Measurements from ENCODE around the gene FAM107B. TPM values are rescaled to one million over a fixed set of nuclear protein-coding genes. Genes with fewer than 3 reads are reported as not detected.

FAM107B gene
- total and polyA plus RNA-seq, 7 donors: 12.8 to 111 (median 15.0) TPM

GRCh38 chr10:14566498-14566897, 208.2 kb downstream of the FAM107B start:
- DNase-seq: no peak
- H3K27me3 ChIP-seq: no peaks in the 10 kb centered on the region
- H3K36me3 ChIP-seq: peaks cover 0 to 7% (median 0%) of the 10 kb centered on the region in 4 donors
- no peak overlapping the region for H3K27ac ChIP-seq
- no peaks in the 10 kb centered on the region for H3K4me1 ChIP-seq
- WGBS, 2 donors: 86 to 92% methylated on average over 10 of the region's 10 CpGs
- no peak overlapping the region for H3K4me3 ChIP-seq
- no peak for TF ChIP-seq POLR2A (IDR thresholded peaks at IDR 0.05)
- TF ChIP-seq, protein P1, sequence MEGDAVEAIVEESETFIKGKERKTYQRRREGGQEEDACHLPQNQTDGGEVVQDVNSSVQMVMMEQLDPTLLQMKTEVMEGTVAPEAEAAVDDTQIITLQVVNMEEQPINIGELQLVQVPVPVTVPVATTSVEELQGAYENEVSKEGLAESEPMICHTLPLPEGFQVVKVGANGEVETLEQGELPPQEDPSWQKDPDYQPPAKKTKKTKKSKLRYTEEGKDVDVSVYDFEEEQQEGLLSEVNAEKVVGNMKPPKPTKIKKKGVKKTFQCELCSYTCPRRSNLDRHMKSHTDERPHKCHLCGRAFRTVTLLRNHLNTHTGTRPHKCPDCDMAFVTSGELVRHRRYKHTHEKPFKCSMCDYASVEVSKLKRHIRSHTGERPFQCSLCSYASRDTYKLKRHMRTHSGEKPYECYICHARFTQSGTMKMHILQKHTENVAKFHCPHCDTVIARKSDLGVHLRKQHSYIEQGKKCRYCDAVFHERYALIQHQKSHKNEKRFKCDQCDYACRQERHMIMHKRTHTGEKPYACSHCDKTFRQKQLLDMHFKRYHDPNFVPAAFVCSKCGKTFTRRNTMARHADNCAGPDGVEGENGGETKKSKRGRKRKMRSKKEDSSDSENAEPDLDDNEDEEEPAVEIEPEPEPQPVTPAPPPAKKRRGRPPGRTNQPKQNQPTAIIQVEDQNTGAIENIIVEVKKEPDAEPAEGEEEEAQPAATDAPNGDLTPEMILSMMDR (IDR thresholded peaks at IDR 0.05): no peak
- TF ChIP-seq EP300 (IDR thresholded peaks at IDR 0.05): no peak
- no peak for TF ChIP-seq POLR2AphosphoS5 (IDR thresholded peaks at IDR 0.05)
- intact Hi-C loops (cut with DNase I): no loop called here
- H3K9me3 ChIP-seq: no peaks in the 10 kb centered on the region

- no peaks in the 10 kb centered on the region for H3K9me3 ChIP-seq
- intact Hi-C loops (cut with DNase I): no loop called here
- WGBS, 2 donors: 73 to 87% methylated on average over 5 of the region's 5 CpGs
Observed at GRCh38 chr10:14565199-14565598, 209.5 kb downstream of the FAM107B start.

DNA sequence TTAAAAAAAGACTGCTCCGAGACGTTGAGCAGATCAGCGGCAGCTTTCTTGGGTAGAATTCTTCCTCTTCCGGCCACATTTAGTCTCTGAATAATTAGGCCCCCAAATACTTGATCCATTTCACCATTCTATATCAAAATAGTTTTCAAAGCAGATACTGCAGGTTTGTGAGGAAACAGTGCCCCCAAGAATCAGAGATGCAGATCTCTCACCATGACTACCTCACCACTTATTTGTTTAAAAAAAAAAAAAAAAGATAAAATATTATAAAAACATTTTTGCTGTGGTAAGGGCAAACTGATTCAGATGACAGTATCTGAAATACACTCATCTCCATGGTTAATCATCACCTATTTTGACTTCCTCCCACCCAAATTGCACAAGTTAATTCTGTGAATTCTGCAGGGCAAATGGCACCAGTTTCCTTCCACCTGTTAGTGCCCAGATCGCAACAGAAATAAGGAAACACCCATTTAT, 210.4 kb downstream of the FAM107B start:
- intact Hi-C loops (cut with DNase I): no loop called here
- 34 to 71% methylated on average over 5 of the region's 5 CpGs for WGBS, 2 donors
- Histone ChIP-seq H3K27me3 (no peaks in the 10 kb centered on the region), H3K36me3 (peaks cover 0 to 7% (median 0%) of the 10 kb centered on the region in 4 donors), H3K4me1 (no peaks in the 10 kb centered on the region), H3K9me3 (no peaks in the 10 kb centered on the region), H3K4me3 (no peak overlapping the region), H3K27ac (no peak overlapping the region)
- DNase-seq: no peak
- TF ChIP-seq, protein P1 (IDR thresholded peaks at IDR 0.05): no peak
- no peak for TF ChIP-seq POLR2AphosphoS5 (IDR thresholded peaks at IDR 0.05)
- TF ChIP-seq EP300 (IDR thresholded peaks at IDR 0.05): no peak
- TF ChIP-seq POLR2A (IDR thresholded peaks at IDR 0.05): no peak

More at GRCh38 chr10:14565199-14565598, 209.5 kb downstream of the FAM107B start:
- H3K36me3 ChIP-seq: peaks cover 0 to 7% (median 0%) of the 10 kb centered on the region in 4 donors
- H3K27ac ChIP-seq: no peak overlapping the region
- TF ChIP-seq POLR2AphosphoS5 (IDR thresholded peaks at IDR 0.05) (no peak), EP300 (IDR thresholded peaks at IDR 0.05) (no peak), POLR2A (IDR thresholded peaks at IDR 0.05) (no peak)
- TF ChIP-seq, protein P1 (IDR thresholded peaks at IDR 0.05): no peak
- H3K4me1 ChIP-seq: no peaks in the 10 kb centered on the region
- DNase-seq: no peak
- H3K27me3 ChIP-seq: no peaks in the 10 kb centered on the region
- H3K4me3 ChIP-seq: no peak overlapping the region

GRCh38 chr10:14563359-14563940, 211.2 kb downstream of the FAM107B start:
- TF ChIP-seq, protein P1 (IDR thresholded peaks at IDR 0.05): no peak
- no peak for TF ChIP-seq EP300 (IDR thresholded peaks at IDR 0.05)
- no peaks in the 10 kb centered on the region for H3K9me3 ChIP-seq
- 78 to 90% methylated on average over 4 of the region's 4 CpGs for WGBS, 2 donors
- H3K4me1 ChIP-seq: no peaks in the 10 kb centered on the region
- intact Hi-C loops (cut with DNase I): no loop called here
- peaks cover 0 to 7% (median 0%) of the 10 kb centered on the region in 4 donors for H3K36me3 ChIP-seq
- no peak overlapping the region for H3K27ac ChIP-seq
- H3K27me3 ChIP-seq: no peaks in the 10 kb centered on the region
- DNase-seq: no peak
- H3K4me3 ChIP-seq: no peak overlapping the region

DNA sequence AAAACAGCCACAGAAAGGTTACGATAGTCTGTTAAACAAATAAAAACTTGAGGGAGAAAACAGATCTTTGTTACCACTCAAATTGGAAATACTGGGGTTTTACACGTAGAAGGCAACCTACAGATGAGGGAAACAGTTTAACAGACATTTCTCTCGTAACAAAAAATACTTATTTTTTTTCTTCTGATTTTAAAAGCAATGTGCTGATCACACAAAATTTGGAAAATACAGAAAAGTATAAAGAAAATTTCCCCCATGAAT, 211.7 kb downstream of the FAM107B start:
- intact Hi-C loops (cut with DNase I): no loop called here
- Histone ChIP-seq H3K9me3 (no peaks in the 10 kb centered on the region), H3K4me3 (no peak overlapping the region), H3K27ac (no peak overlapping the region), H3K4me1 (no peaks in the 10 kb centered on the region), H3K36me3 (peaks cover 0 to 4% (median 0%) of the 10 kb centered on the region in 4 donors), H3K27me3 (no peaks in the 10 kb centered on the region)
- WGBS, 2 donors: 76 to 91% methylated on average over 3 of the region's 3 CpGs
- TF ChIP-seq POLR2AphosphoS5 (IDR thresholded peaks at IDR 0.05) (no peak), EP300 (IDR thresholded peaks at IDR 0.05) (no peak), POLR2A (IDR thresholded peaks at IDR 0.05) (no peak)
- TF ChIP-seq, protein P1 (IDR thresholded peaks at IDR 0.05): no peak
- DNase-seq: no peak
